HepG2 (cell line): ENCODE data around the gene F7. TPM values are rescaled to one million over a fixed set of nuclear protein-coding genes. Genes with fewer than 3 reads are reported as not detected.
A peak's percentile ranks its signal among the peaks of the same experiment; 100 is the strongest.

Source experiments
- ATAC-seq: fragments of 200-7000 bp; cut with Tn5 transposase; 3 replicates; pipeline ENCODE4 v1.9.1; 2020; ENCODE audit warnings: mild to moderate bottlenecking, moderate library complexity
- BruUV-seq: library from RNA; stranded (reverse); fragments of 400-500 nt; replicated peaks from 2 replicates; lab custom pipeline; 2021; lab: Mats Ljungman, UMichigan
- CTCF ChIA-PET: fragments of 300-600 bp; formaldehyde crosslinking; extraction: SDS; loops from one replicate; lab custom pipeline; 2021; ENCODE audit warnings: low total read pairs, inconsistent platforms, low intra/inter-chr PET ratio; lab: Yijun Ruan, JAX
- POLR2A ChIA-PET: fragments of 350-600 bp; sonication (Branson Sonifier 250); formaldehyde crosslinking; loops from one replicate; lab custom pipeline; 2020; ENCODE audit warnings: antibody characterized with exemption, inconsistent platforms; lab: Yijun Ruan, JAX
- DNase-seq: peaks from one replicate; pipeline ENCODE4 v3.0.0-alpha.2; 2015; ENCODE audit warnings: low spot score
- FAIRE-seq: peaks from 3 replicates; lab custom pipeline; 2011; peaks lifted over from hg19 to GRCh38; lab: Jason Lieb, UNC
- H2AFZ ChIP-seq: one replicate; pipeline ENCODE4 v1.6.1; 2011; ENCODE audit warnings: low read length, inconsistent platforms
- H3K27ac ChIP-seq: fragments of 300-600 bp; 3 replicates; pipeline ENCODE4 v1.8.0; 2011; ENCODE audit warnings: mixed run types, mild to moderate bottlenecking, mixed read lengths, low read length, inconsistent platforms; ENCODE audit not compliant: insufficient read depth; ENCODE audit errors: extremely low read length
- H3K27me3 ChIP-seq, 2 experiments: fragments of 200-600 bp in 1 of 2; 2 replicates in 1 of 2; 3 replicates in 1 of 2; pipeline versions ENCODE4 v1.6.0 to v1.8.0; 2011; ENCODE audit warnings: low read length in 2 of 2, mild to moderate bottlenecking in 2 of 2, moderate library complexity in 2 of 2, inconsistent platforms in 1 of 2; ENCODE audit not compliant: insufficient read depth in 2 of 2, control insufficient read depth in 1 of 2
- H3K36me3 ChIP-seq, 2 experiments: fragments of 200-600 bp in 1 of 2; replicated peaks in 1 of 2; 2 replicates in 1 of 2; 3 replicates in 1 of 2; pipeline versions ENCODE4 v1.5.1 to v1.8.0; 2011; ENCODE audit warnings: low read length in 2 of 2, inconsistent platforms in 1 of 2; ENCODE audit not compliant: insufficient read depth in 2 of 2, control insufficient read depth in 1 of 2
- H3K4me1 ChIP-seq: 2 replicates; pipeline ENCODE4 v1.5.1; 2012; ENCODE audit warnings: low read length, inconsistent platforms; ENCODE audit not compliant: insufficient read depth
- H3K4me2 ChIP-seq: 2 replicates; pipeline ENCODE4 v1.6.0; 2011; ENCODE audit warnings: low read depth, low read length, inconsistent platforms
- H3K4me3 ChIP-seq, 3 experiments: fragments of 200-600 bp in 1 of 3; sonication (generic), shearing (Covaris generic) in 1 of 3; replicated peaks in 1 of 3; 2 replicates each; pipeline ENCODE4 v1.5.1; 2011 to 2016; ENCODE audit warnings: low read length in 3 of 3, inconsistent platforms in 2 of 3, low read depth in 2 of 3, mild to moderate bottlenecking in 2 of 3, control low read depth in 1 of 3, mixed read lengths in 1 of 3; ENCODE audit not compliant: insufficient read depth in 1 of 3
- H3K79me2 ChIP-seq: one replicate; pipeline ENCODE4 v1.6.1; 2011; ENCODE audit warnings: low read length, inconsistent platforms; ENCODE audit not compliant: insufficient read depth
- H3K9ac ChIP-seq: 2 replicates; pipeline ENCODE4 v1.6.0; 2011; ENCODE audit warnings: mild to moderate bottlenecking, low read depth, low read length, inconsistent platforms; ENCODE audit not compliant: insufficient read depth
- H3K9me3 ChIP-seq: 2 replicates; pipeline ENCODE4 v1.5.1; 2012; ENCODE audit warnings: mild to moderate bottlenecking, low read length
- H4K20me1 ChIP-seq: 2 replicates; pipeline ENCODE4 v1.6.0; 2011; ENCODE audit warnings: inconsistent platforms, mild to moderate bottlenecking, low read length, moderate library complexity; ENCODE audit not compliant: insufficient read depth
- ARHGAP35 ChIP-seq: sonication (generic); formaldehyde crosslinking; IDR thresholded peaks from 2 replicates; pipeline ENCODE4 v1.9.0; 2022; ENCODE audit warnings: mild to moderate bottlenecking, inconsistent platforms, moderate library complexity, missing genetic modification reagents, borderline replicate concordance
- CENPBD1 ChIP-seq: sonication (generic); formaldehyde crosslinking; IDR thresholded peaks from 2 replicates; pipeline ENCODE4 v1.8.0; 2022; ENCODE audit warnings: missing genetic modification reagents, low read depth, mild to moderate bottlenecking, borderline replicate concordance
- CSRNP1 ChIP-seq: sonication (generic); formaldehyde crosslinking; IDR thresholded peaks from 2 replicates; pipeline ENCODE4 v1.8.1; 2023; ENCODE audit warnings: mild to moderate bottlenecking, missing genetic modification reagents
- GPN1 ChIP-seq: sonication (generic); formaldehyde crosslinking; IDR thresholded peaks from 2 replicates; pipeline ENCODE4 v1.5.1; 2020; ENCODE audit warnings: missing genetic modification reagents, borderline replicate concordance
- HNRNPL ChIP-seq: fragments of 200-400 bp; formaldehyde crosslinking; IDR thresholded peaks from 2 replicates; pipeline ENCODE4 v1.6.1; 2017; ENCODE audit warnings: mild to moderate bottlenecking, low read depth, low read length
- IKZF1 ChIP-seq: fragments of 450-650 bp; IDR thresholded peaks from 2 replicates; pipeline ENCODE4 v1.7.1; 2016
- SSRP1 ChIP-seq: IDR thresholded peaks from 2 replicates; pipeline ENCODE4 v1.6.1; 2016; ENCODE audit warnings: control low read depth
- ZNF275 ChIP-seq: sonication (generic); formaldehyde crosslinking; IDR thresholded peaks from 2 replicates; pipeline ENCODE4 v1.8.0; 2022; ENCODE audit warnings: missing genetic modification reagents, mild to moderate bottlenecking, inconsistent platforms, borderline replicate concordance
- ZNF614 ChIP-seq: IDR thresholded peaks from 2 replicates; pipeline ENCODE4 v1.6.1; 2018; ENCODE audit warnings: missing biosample characterization, missing genetic modification reagents, inconsistent platforms, borderline replicate concordance
- ZSCAN21 ChIP-seq: sonication (generic); formaldehyde crosslinking; IDR thresholded peaks from 2 replicates; pipeline ENCODE4 v1.8.0; 2022; ENCODE audit warnings: mild to moderate bottlenecking, missing genetic modification reagents, moderate library complexity, borderline replicate concordance
- WGBS: methylation state at CpG from one replicate; pipeline ENCODE4 v1.1.6; 2017; ENCODE audit warnings: low lambda C conversion rate; 5-methylcytosine and 5-hydroxymethylcytosine counted together
- in situ Hi-C: cut with HindIII; loops from 2 replicates; pipeline ENCODE4 v1.10.0; 2017; ENCODE audit warnings: low pct_unique_long_range_greater_than_20kb; ENCODE audit not compliant: extremely low pct_ligation_motif_present
- intact Hi-C: fragments of 100-400 bp; cut with micrococcal nuclease; formaldehyde crosslinking; loops from one replicate; pipeline ENCODE4 v1.10.0; 2022; ENCODE audit not compliant: unreplicated experiment
- polyA plus RNA-seq, 8 experiments: library from polyadenylated mRNA; depleted of rRNA in 3 of 8; stranded (reverse) in 7 of 8; unstranded in 1 of 8; fragments of >200 nt; fragmentation: Illumina TruSeq in 4 of 8; extraction: Trizol in 4 of 8; gene quantifications; 2 replicates each; pipeline versions ENCODE4 v1.2.1 to v1.2.3, GENCODE V29; 2011 to 2016; ENCODE audit warnings: low read depth in 4 of 8, missing spikeins in 1 of 8, mixed read lengths in 1 of 8; ENCODE audit not compliant: insufficient read depth in 1 of 8
- total RNA-seq, 5 experiments: library from RNA; depleted of rRNA; stranded (reverse); fragments of >200 nt; fragmentation: Illumina TruSeq; extraction: Trizol; gene quantifications; 2 replicates each; pipeline ENCODE4 v1.2.3, GENCODE V29; 2016; ENCODE audit warnings: low read depth in 1 of 5

The F7 gene
- total and polyA plus RNA-seq, 2 of the 13 experiments (the other 11 are each of a cell fraction or from before 2014, with no cell fraction given): 12.6 to 26.5 TPM

DNA sequence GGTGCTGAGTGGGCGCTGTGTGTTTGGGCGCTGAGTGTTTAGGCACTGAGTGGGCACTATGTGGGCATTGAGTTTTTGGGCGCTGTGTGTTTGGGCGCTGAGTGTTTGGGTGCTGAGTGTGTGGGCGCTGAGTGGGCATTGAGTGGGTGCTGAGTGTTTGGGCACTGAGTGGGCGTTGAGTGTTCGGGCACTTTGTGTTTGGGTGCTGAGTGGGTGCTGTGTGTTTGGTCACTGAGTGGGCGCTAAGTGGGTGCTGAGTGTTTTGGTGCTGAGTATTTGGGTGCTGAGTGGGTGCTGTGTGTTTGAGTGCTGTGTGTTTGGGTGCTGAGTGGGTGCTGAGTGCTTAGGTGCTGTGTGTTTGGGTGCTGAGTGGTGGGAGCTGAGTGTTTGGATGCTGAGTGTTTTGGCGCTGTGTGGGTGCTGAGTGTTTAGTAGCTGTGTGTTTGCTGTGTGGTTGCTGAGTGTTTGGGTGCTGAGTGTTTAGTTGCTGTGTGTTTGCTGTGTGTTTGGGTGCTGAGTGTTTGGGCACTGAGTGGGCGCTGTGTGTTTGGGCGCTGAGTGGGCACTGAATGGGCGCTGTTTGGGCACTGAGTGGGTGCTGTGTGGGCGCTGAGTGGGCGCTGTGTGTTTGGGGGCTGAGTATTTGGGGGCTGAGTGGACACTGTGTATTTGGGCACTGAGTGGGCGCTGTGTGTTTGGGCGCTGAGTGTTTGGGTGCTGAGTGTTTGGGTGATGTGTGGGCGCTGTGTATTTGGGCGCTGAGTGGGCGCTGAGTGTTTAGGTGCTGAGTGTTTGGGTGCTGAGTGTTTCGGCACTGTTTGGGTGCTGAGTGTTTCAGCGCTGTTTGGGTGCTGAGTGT is 47.2 kb upstream of the F7 start:
- Histone ChIP-seq H3K27ac (no peak overlapping the region), H3K4me1 (no peaks in the 10 kb centered on the region), H2AFZ (no peak overlapping the region), H3K27me3 (no peaks in the 10 kb centered on the region), H3K9me3 (no peaks in the 10 kb centered on the region), H3K4me2 (no peak overlapping the region), H4K20me1 (no peaks in the 10 kb centered on the region), H3K4me3 (no peak overlapping the region), H3K79me2 (no peaks in the 10 kb centered on the region), H3K36me3 (peaks cover 7 to 8% of the 10 kb centered on the region in 2 experiments; a peak in 3 of 5 replicates), H3K9ac (no peak overlapping the region)
- 95% methylated on average over 21 of the region's 21 CpGs for WGBS
- in situ Hi-C loops (no loop called here), intact Hi-C loops (no loop called here)
- POLR2A ChIA-PET: no interaction called here
- CTCF ChIA-PET: no interaction called here
- FAIRE-seq (no peak), DNase-seq (no peak), ATAC-seq (no peak)
- no peak for TF ChIP-seq CSRNP1 (CRISPR knock-in tag)
- TF ChIP-seq IKZF1: no peak
- TF ChIP-seq HNRNPL: peak; percentile 80
- no peak for TF ChIP-seq ZNF614 (CRISPR knock-in tag)
- TF ChIP-seq SSRP1 (CRISPR knock-in tag): no peak
- TF ChIP-seq ZSCAN21 (CRISPR knock-in tag): peak; percentile 99
- no peak for TF ChIP-seq ZNF275
- TF ChIP-seq GPN1: no peak
- TF ChIP-seq ARHGAP35 (CRISPR knock-in tag): no peak
- TF ChIP-seq CENPBD1: no peak
- no TSS peak for BruUV-seq
